SK-N-SH (cell line): ENCODE results near the gene ACACA.

ENCODE experiments used
- EP300 ChIP-seq, 2 experiments: IDR thresholded peaks; 2 replicates each; pipeline versions ENCODE4 v1.4.0 to v1.6.1; 2012; ENCODE audit warnings: borderline replicate concordance in 1 of 2, low read depth in 1 of 2, low read length in 1 of 2
- MEF2A ChIP-seq: IDR thresholded peaks from 2 replicates; pipeline ENCODE4 v1.4.0; 2012; ENCODE audit warnings: low read depth, borderline replicate concordance
- RCOR1 ChIP-seq: fragments of 150-350 bp; IDR thresholded peaks from 2 replicates; pipeline ENCODE4 v1.6.1; 2017; ENCODE audit warnings: antibody characterized with exemption, low read length
- TCF12 ChIP-seq: IDR thresholded peaks from 2 replicates; pipeline ENCODE4 v1.4.0; 2012
- TF ChIP-seq, protein P1 (sequence below): fragments of 200-600 bp; sonication (generic); IDR thresholded peaks from 2 replicates; pipeline ENCODE4 v1.6.1; 2017; ENCODE audit warnings: antibody characterized with exemption, mild to moderate bottlenecking, moderate library complexity
- TF ChIP-seq, protein P2 (sequence below): IDR thresholded peaks from 2 replicates; pipeline ENCODE4; 2012
- TF ChIP-seq, protein P3 (sequence below): IDR thresholded peaks from 2 replicates; pipeline ENCODE4 v1.4.0; 2012; ENCODE audit warnings: low read depth

DNA sequence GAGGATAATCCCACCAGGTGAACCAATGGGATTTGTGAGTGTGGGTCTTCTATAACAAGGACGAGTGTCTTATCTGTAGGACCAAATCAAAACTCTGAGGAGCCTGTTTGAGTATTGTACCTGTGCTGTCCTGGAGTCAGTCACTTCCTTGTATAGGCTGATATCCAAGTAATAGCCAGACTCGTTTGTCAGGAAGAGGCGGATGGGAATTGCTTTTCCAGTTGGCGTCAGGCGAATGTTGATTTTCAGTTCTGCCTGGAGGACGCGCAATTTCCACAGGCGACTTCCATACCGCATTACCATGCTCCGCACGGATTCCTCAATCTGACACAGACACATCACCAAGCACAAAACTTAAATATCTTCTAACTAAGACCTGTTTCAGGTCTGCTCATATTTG lies 218.5 kb downstream of the ACACA start:
- TF ChIP-seq, protein P1, sequence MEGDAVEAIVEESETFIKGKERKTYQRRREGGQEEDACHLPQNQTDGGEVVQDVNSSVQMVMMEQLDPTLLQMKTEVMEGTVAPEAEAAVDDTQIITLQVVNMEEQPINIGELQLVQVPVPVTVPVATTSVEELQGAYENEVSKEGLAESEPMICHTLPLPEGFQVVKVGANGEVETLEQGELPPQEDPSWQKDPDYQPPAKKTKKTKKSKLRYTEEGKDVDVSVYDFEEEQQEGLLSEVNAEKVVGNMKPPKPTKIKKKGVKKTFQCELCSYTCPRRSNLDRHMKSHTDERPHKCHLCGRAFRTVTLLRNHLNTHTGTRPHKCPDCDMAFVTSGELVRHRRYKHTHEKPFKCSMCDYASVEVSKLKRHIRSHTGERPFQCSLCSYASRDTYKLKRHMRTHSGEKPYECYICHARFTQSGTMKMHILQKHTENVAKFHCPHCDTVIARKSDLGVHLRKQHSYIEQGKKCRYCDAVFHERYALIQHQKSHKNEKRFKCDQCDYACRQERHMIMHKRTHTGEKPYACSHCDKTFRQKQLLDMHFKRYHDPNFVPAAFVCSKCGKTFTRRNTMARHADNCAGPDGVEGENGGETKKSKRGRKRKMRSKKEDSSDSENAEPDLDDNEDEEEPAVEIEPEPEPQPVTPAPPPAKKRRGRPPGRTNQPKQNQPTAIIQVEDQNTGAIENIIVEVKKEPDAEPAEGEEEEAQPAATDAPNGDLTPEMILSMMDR = no peak
- TF ChIP-seq MEF2A = no peak
- TF ChIP-seq, protein P2, sequence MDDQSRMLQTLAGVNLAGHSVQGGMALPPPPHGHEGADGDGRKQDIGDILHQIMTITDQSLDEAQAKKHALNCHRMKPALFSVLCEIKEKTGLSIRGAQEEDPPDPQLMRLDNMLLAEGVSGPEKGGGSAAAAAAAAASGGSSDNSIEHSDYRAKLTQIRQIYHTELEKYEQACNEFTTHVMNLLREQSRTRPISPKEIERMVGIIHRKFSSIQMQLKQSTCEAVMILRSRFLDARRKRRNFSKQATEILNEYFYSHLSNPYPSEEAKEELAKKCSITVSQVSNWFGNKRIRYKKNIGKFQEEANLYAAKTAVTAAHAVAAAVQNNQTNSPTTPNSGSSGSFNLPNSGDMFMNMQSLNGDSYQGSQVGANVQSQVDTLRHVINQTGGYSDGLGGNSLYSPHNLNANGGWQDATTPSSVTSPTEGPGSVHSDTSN = no peak
- no peak for TF ChIP-seq RCOR1
- no peak for TF ChIP-seq EP300 (IDR thresholded peaks at IDR 0.05; ENCODE audit: borderline replicate concordance in 1 of 2, low read depth in 1 of 2, low read length in 1 of 2)
- TF ChIP-seq, protein P3, sequence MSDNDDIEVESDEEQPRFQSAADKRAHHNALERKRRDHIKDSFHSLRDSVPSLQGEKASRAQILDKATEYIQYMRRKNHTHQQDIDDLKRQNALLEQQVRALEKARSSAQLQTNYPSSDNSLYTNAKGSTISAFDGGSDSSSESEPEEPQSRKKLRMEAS = no peak
- no peak for TF ChIP-seq TCF12
